IMR-90 (cell line): ENCODE measurements around the gene DNAJB4. TPM values are rescaled to one million over a fixed set of nuclear protein-coding genes. Genes with fewer than 3 reads are reported as not detected.
A peak's percentile ranks its signal among the peaks of the same experiment; 100 is the strongest.

Experiments
- ATAC-seq: fragments of 200-7000 bp; cut with Tn5 transposase; 2 replicates; pipeline ENCODE4 v1.9.1; 2020; ENCODE audit warnings: low read depth, mild to moderate bottlenecking, moderate library complexity
- BruUV-seq: library from RNA; stranded (reverse); fragments of 400-500 nt; replicated peaks from 2 replicates; lab custom pipeline; 2021; lab: Mats Ljungman, UMichigan
- CTCF ChIA-PET: fragments of 300-600 bp; formaldehyde crosslinking; extraction: SDS; loops from one replicate; lab custom pipeline; 2021; ENCODE audit warnings: antibody characterized with exemption; lab: Yijun Ruan, JAX
- POLR2A ChIA-PET: fragments of 300-600 bp; sonication (Branson Sonifier 250); formaldehyde crosslinking; loops from one replicate; lab custom pipeline; 2022; ENCODE audit warnings: antibody characterized with exemption; ENCODE audit not compliant: unreplicated experiment; lab: Charles Lee
- DNase-seq: peaks from one replicate; pipeline ENCODE4 v3.0.0; 2013
- H2AFZ ChIP-seq: replicated peaks from 2 replicates; pipeline ENCODE3; 2013; ENCODE audit warnings: low read length, mild to moderate bottlenecking; ENCODE audit not compliant: poor library complexity
- H2AK5ac ChIP-seq: 2 replicates; pipeline ENCODE4 v1.6.1; 2013; ENCODE audit warnings: low read depth, low read length, inconsistent platforms
- H2AK9ac ChIP-seq: replicated peaks from 2 replicates; pipeline ENCODE3; 2013; ENCODE audit warnings: mild to moderate bottlenecking, low read depth, low read length, moderate library complexity; ENCODE audit not compliant: poor library complexity
- H2BK120ac ChIP-seq: 2 replicates; pipeline ENCODE4 v1.6.1; 2013; ENCODE audit warnings: low read depth, low read length, inconsistent platforms
- H2BK15ac ChIP-seq: 3 replicates; pipeline ENCODE4 v1.6.1; 2013; ENCODE audit warnings: low read depth, low read length, inconsistent platforms
- H2BK20ac ChIP-seq: 2 replicates; pipeline ENCODE4 v1.6.1; 2013; ENCODE audit warnings: low read depth, mild to moderate bottlenecking, inconsistent platforms, low read length, moderate library complexity
- H2BK5ac ChIP-seq: 2 replicates; pipeline ENCODE4 v1.6.1; 2013; ENCODE audit warnings: mild to moderate bottlenecking, low read depth, low read length, inconsistent platforms; ENCODE audit not compliant: poor library complexity, severe bottlenecking
- H3K14ac ChIP-seq: replicated peaks from 2 replicates; pipeline ENCODE4 v1.6.1; 2013; ENCODE audit warnings: low read depth, low read length, inconsistent platforms
- H3K18ac ChIP-seq: 2 replicates; pipeline ENCODE4 v1.6.1; 2013; ENCODE audit warnings: low read depth, low read length, control low read depth
- H3K23ac ChIP-seq: 2 replicates; pipeline ENCODE4 v1.6.1; 2013; ENCODE audit warnings: low read depth, low read length, inconsistent platforms
- H3K27ac ChIP-seq: 2 replicates; pipeline ENCODE4 v1.5.1; 2013; ENCODE audit warnings: mild to moderate bottlenecking, control low read depth, low read length; ENCODE audit not compliant: insufficient read depth
- H3K27me3 ChIP-seq: 2 replicates; pipeline ENCODE4 v1.6.1; 2013; ENCODE audit warnings: low read length; ENCODE audit not compliant: control insufficient read depth, insufficient read depth
- H3K36me3 ChIP-seq: 2 replicates; pipeline ENCODE4 v1.6.1; 2013; ENCODE audit warnings: low read length, mixed read lengths; ENCODE audit not compliant: control insufficient read depth, insufficient read depth
- H3K4ac ChIP-seq: 2 replicates; pipeline ENCODE4 v1.6.1; 2013; ENCODE audit warnings: low read depth, low read length, inconsistent platforms
- H3K4me1 ChIP-seq: 2 replicates; pipeline ENCODE4 v1.6.1; 2013; ENCODE audit warnings: low read length, mixed read lengths; ENCODE audit not compliant: control insufficient read depth, insufficient read depth
- H3K4me2 ChIP-seq: 2 replicates; pipeline ENCODE4 v1.6.1; 2013; ENCODE audit warnings: low read depth, mild to moderate bottlenecking, control low read depth, low read length, moderate library complexity
- H3K4me3 ChIP-seq: 2 replicates; pipeline ENCODE4 v1.5.1; 2013; ENCODE audit warnings: low read depth, mild to moderate bottlenecking, control low read depth, low read length, moderate library complexity; ENCODE audit not compliant: insufficient read depth
- H3K56ac ChIP-seq: 2 replicates; pipeline ENCODE4 v1.6.1; 2013; ENCODE audit warnings: low read length, inconsistent platforms; ENCODE audit not compliant: insufficient read depth; ENCODE audit errors: extremely low read depth
- H3K79me1 ChIP-seq, 2 experiments: 2 replicates each; pipeline ENCODE4 v1.6.1; 2013; ENCODE audit warnings: low read length in 2 of 2, inconsistent platforms in 1 of 2, low read depth in 1 of 2
- H3K9ac ChIP-seq: 2 replicates; pipeline ENCODE4 v1.6.1; 2013; ENCODE audit warnings: low read depth, low read length, control low read depth
- H3K9me1 ChIP-seq: 2 replicates; pipeline ENCODE4 v1.6.1; 2013; ENCODE audit warnings: low read length, inconsistent platforms; ENCODE audit not compliant: insufficient read depth
- H3K9me3 ChIP-seq: 2 replicates; pipeline ENCODE4 v1.6.1; 2013; ENCODE audit warnings: low read length; ENCODE audit not compliant: control insufficient read depth, insufficient read depth
- H4K20me1 ChIP-seq: 2 replicates; pipeline ENCODE4 v1.6.1; 2013; ENCODE audit warnings: low read length, inconsistent platforms; ENCODE audit not compliant: insufficient read depth
- H4K5ac ChIP-seq: 2 replicates; pipeline ENCODE4 v1.6.1; 2013; ENCODE audit warnings: mild to moderate bottlenecking, low read depth, low read length, control low read depth
- H4K8ac ChIP-seq, 2 experiments: 2 replicates each; pipeline ENCODE4 v1.6.1; 2013; ENCODE audit warnings: low read depth in 2 of 2, low read length in 2 of 2, control low read depth in 1 of 2, inconsistent platforms in 1 of 2
- H4K91ac ChIP-seq: 2 replicates; pipeline ENCODE4 v1.6.1; 2013; ENCODE audit warnings: low read depth, low read length, inconsistent platforms; ENCODE audit not compliant: insufficient read depth
- BHLHE40 ChIP-seq: fragments of 150-350 bp; IDR thresholded peaks from 2 replicates; pipeline ENCODE4 v1.6.1; 2016; ENCODE audit warnings: mild to moderate bottlenecking, low read depth, low read length
- CHD1 ChIP-seq: IDR thresholded peaks from 2 replicates; pipeline ENCODE4 v1.6.1; 2012; ENCODE audit warnings: low read depth, low read length, improper control_type of control experiment
- CTCF ChIP-seq: conservative IDR thresholded peaks from 2 replicates; pipeline ENCODE4 v1.5.1; 2012; ENCODE audit warnings: mild to moderate bottlenecking, low read depth, low read length, improper control_type of control experiment
- ELK1 ChIP-seq: fragments of 150-350 bp; IDR thresholded peaks from 2 replicates; pipeline ENCODE4 v1.6.1; 2016; ENCODE audit warnings: low read depth, mild to moderate bottlenecking, low read length, moderate library complexity, borderline replicate concordance
- MAFK ChIP-seq: IDR thresholded peaks from 2 replicates; pipeline ENCODE4 v1.6.1; 2012; ENCODE audit warnings: low read depth, low read length, improper control_type of control experiment
- MAZ ChIP-seq: IDR thresholded peaks from 2 replicates; pipeline ENCODE4 v1.6.1; 2012; ENCODE audit warnings: low read depth, mild to moderate bottlenecking, low read length, improper control_type of control experiment, moderate library complexity, borderline replicate concordance
- MXI1 ChIP-seq: IDR thresholded peaks from 2 replicates; pipeline ENCODE4 v1.6.1; 2012; ENCODE audit warnings: low read depth, mild to moderate bottlenecking, low read length, moderate library complexity, borderline replicate concordance
- NFE2L2 ChIP-seq: fragments of 150-350 bp; IDR thresholded peaks from 2 replicates; pipeline ENCODE4 v1.6.1; 2016; ENCODE audit warnings: low read depth, mild to moderate bottlenecking, low read length
- RCOR1 ChIP-seq: IDR thresholded peaks from 2 replicates; pipeline ENCODE4 v1.6.1; 2012; ENCODE audit warnings: mild to moderate bottlenecking, low read length, improper control_type of control experiment; ENCODE audit not compliant: insufficient replicate concordance
- RFX5 ChIP-seq: IDR thresholded peaks from 2 replicates; pipeline ENCODE4 v1.8.0; 2012; ENCODE audit warnings: low read depth, mild to moderate bottlenecking, low read length, moderate library complexity
- WGBS, 2 experiments: methylation state at CpG; one replicate each; pipeline versions ENCODE4 v1.1.5 to v1.1.7; 2013; ENCODE audit warnings: missing lambda C conversion rate in 2 of 2; ENCODE audit not compliant: insufficient read length in 1 of 2; ENCODE audit errors: extremely low coverage in 2 of 2; 5-methylcytosine and 5-hydroxymethylcytosine counted together
- dilution Hi-C: fragments of 300-500 bp; cut with HindIII; formaldehyde crosslinking; loops from one replicate; pipeline ENCODE4 v1.14.3; 2018; ENCODE audit warnings: low sequenced_read_pairs; ENCODE audit not compliant: unreplicated experiment
- in situ Hi-C: fragments of 300-500 bp; cut with MboI; formaldehyde crosslinking; loops from 3 replicates; pipeline ENCODE4 v1.14.3; 2019; ENCODE audit warnings: low sequenced_read_pairs, inconsistent platforms, mixed read lengths
- intact Hi-C: fragments of 100-400 bp; cut with micrococcal nuclease; formaldehyde crosslinking; loops from 2 replicates; pipeline ENCODE4 v1.10.0; 2022
- polyA plus RNA-seq, 3 experiments: library from polyadenylated mRNA; depleted of rRNA; stranded (reverse); fragments of >200 nt; gene quantifications; 2 replicates each; pipeline ENCODE4 v1.2.3, GENCODE V29; 2012; ENCODE audit warnings: low replicate concordance in 1 of 3
- total RNA-seq: library from RNA; depleted of rRNA; stranded (reverse); fragments of >200 nt; gene quantifications from 2 replicates; pipeline ENCODE4 v1.2.3, GENCODE V29; 2012

DNAJB4 gene
- total and polyA plus RNA-seq, 2 of the 4 experiments (the other 2 are of a cell fraction): 30.6 to 31.0 TPM

DNA sequence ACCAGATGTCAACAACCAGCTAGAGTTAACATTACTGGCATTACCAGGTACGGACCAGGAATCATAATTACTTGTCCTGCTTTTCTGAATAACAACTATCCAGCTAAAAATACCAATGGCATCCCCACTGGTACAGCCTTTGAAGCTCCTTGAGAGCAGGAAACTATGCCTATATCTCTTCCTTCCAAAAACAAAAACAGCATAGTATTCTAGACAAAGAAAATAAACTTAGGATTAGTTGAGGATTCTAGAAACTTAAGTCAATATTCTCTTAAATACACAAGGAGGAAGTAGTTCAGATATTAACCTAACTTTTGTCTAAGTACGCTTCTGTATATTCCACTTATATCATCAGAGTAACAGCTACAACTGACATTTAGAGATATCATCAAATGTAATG is 28.8 kb upstream of the DNAJB4 start:
- WGBS, 2 experiments: 40% methylated on average over 1 of the region's 2 CpGs; no CpG with 5 or more reads in 1 of the 2 experiments
- DNase-seq: no peak

More for the DNA sequence above, 28.8 kb upstream of the DNAJB4 start:
- intact Hi-C loops: no loop called here
- Histone ChIP-seq H3K4me1 (0 out of 2 replicates have a peak, but pooled peaks cover 2% of the 10 kb centered on the region), H2BK120ac (no peak overlapping the region), H3K4me3 (peak overlapping the region; percentile 15; the same call in 1 of the 2 replicates), H3K4ac (no peak overlapping the region), H3K9ac (no peak overlapping the region), H4K91ac (no peak overlapping the region), H2BK5ac (peak overlapping the region; percentile 12), H2BK15ac (no peak overlapping the region), H3K56ac (no peak overlapping the region), H2BK20ac (no peak overlapping the region), H2AFZ (no peak overlapping the region), H3K36me3 (peaks cover 11% of the 10 kb centered on the region), H4K5ac (no peak overlapping the region), H3K9me1 (peaks cover 2% of the 10 kb centered on the region), H2AK5ac (no peak overlapping the region), H3K14ac (peak overlapping the region; percentile 42; the same call in 1 of the 2 replicates), H3K23ac (no peak overlapping the region), H2AK9ac (no peak overlapping the region), H3K4me2 (peak overlapping the region; percentile 81), H3K27me3 (no peaks in the 10 kb centered on the region), H3K18ac (no peak overlapping the region), H4K20me1 (peaks cover 71% of the 10 kb centered on the region), H3K27ac (no peak overlapping the region), H3K9me3 (no peaks in the 10 kb centered on the region), H3K79me1 (peaks cover 0 to 13% of the 10 kb centered on the region in 2 experiments; a peak in 2 of 4 replicates), H4K8ac (no peak overlapping the region)
- TF ChIP-seq RFX5 (no peak), CTCF (no peak), BHLHE40 (no peak), RCOR1 (no peak), MAZ (no peak), ELK1 (no peak), MAFK (no peak), CHD1 (no peak), MXI1 (no peak), NFE2L2 (no peak)
- ChIA-PET CTCF (interaction anchor here (0.5 to 0.6 kb wide), 3 partner anchors 18 to 1030 kb away, joined by 3 to 7 read pairs (median 4); no protein-coding TSS in a partner anchor), POLR2A (interaction anchor here (0.6 to 1.0 kb wide), 3 partner anchors 10 to 30 kb away, joined by 3 to 4 read pairs (median 3); no protein-coding TSS in a partner anchor)
- dilution Hi-C loops: no loop called here
- ATAC-seq: no peak
- in situ Hi-C loops: loop anchor here (10.0 kb wide), 1 partner anchor 139 kb away; no protein-coding TSS in a partner anchor
- no TSS peak for BruUV-seq
